HG02973 (cell line): Measurements from ENCODE around the gene POMZP3.
"Not testable (repeated sequence)": the region's sequence is repeated elsewhere in the genome, so short reads cannot be mapped to it uniquely, and the experiment has no call there.

ENCODE experiments used
- ATAC-seq: cut with Tn5 transposase; IDR thresholded peaks from one replicate; pipeline ENCODE4 v1.9.1; 2021; ENCODE audit warnings: moderate library complexity; ENCODE audit not compliant: unreplicated experiment

POMZP3 gene

DNA sequence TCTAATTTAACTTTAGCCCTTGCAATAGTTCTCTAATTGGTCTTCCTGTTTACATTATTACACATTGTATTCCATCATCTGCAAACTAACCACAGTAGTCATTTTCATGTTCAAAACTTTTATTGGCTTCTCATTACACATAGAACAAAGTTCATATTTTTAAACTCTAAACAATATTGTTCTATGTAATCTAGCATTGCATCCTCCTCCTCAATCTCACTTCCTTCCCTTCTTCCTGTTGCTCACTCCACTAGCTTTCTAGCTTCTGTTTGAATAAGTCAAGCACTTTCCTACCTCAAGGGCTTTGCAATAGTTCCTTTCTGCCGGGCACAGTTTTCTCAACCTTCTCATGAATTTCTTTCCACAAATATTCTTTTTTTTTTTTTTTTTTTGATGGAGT is 38.5 kb downstream of the POMZP3 start:
- not testable (repeated sequence) for ATAC-seq

DNA sequence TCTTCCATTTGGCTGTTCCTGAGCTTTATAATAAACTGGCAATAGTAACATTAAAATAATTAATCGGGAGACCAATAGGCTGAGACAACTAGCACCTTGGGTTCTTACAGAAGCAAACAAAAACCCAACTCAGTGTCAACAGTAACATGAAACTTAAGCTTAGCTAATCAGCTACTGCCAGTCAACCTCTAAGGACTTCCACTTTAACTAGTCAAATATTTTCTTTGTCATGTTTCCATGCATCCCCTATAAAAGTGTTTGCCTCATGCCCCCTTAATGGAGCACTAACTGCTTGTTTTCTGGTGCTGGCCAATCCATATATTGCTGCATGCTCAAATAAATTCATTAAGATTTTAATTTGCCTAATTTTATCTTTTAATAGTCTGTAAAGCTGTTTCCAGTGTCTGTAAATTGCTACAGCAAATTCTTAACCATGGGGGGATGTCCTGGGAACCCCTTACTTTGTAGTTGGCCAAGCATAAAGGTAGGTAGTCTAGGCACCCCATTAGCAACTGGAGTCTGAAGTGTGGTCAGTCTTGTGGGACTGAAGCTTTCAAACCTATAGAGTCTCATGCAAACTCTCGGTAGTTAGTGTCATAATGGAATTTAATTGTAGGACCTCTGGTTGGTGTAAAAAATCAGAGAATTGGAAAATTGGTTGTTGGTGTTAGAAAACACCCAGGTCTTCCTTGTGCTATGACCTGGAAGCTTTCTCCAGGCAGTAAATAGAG is 40.3 kb downstream of the POMZP3 start:
- ATAC-seq, result not testable (repeated sequence)

GRCh38 chr7:76583636-76584281 is 43.3 kb downstream of the POMZP3 start:
- ATAC-seq, result not testable (repeated sequence)

DNA sequence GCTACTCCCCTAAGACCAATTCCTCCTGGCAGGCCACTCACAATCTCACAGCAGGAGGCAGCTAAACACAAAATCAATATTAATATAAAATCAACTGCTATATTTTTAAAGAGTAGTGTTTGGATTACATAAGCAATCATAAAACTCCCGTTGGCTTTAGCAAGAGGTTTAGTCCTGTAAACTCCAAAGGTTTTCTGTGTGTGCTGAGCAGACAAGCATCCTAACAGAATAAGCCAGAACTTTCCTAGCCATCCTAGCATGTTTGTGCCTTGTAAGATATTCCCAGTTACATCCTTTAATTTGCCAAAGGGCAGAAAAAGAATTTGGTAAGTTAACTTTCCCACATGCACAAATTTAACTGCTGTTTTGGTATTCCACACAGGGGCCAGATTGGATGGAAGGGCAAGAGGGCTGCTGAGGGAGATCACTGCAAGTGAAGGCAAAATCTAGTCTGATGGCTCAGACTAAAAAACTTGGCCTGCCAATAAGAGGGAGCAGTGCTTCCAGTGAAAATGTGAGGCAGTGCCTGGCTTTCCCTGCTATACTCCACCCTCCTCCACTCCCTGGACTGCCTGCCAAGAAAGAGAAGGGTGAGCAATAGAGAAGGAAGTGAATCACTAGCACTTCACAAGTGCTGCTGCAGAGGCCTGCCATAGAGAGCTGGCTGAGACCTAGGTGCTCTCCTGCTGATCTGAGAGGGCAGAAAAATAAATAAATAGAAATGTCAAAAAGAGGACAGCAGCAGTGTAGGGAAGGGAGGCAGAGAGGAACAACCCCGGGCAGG is 44.0 kb downstream of the POMZP3 start:
- ATAC-seq, result not testable (repeated sequence)

GRCh38 chr7:76575919-76576655 is 51.0 kb downstream of the POMZP3 start:
- ATAC-seq, result not testable (repeated sequence)

DNA sequence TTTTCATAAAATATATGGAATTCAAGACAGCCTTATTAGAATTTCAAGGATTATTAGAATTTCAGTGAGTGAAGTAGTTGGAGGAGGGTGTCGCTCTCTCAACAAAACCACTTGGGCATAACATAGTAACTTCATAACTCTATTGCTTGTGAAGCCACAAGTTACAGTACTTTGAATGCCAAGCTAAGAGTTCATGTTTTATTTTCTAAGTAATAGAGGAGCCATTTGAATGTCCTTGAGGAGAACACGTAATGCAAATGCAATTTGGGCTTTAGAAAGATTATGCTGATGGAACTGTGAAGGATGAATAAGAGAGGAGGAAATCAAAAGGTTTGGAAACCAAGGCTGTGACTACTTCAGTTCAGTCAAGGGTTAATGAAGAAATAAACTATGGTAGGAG is 51.6 kb downstream of the POMZP3 start:
- not testable (repeated sequence) for ATAC-seq

DNA sequence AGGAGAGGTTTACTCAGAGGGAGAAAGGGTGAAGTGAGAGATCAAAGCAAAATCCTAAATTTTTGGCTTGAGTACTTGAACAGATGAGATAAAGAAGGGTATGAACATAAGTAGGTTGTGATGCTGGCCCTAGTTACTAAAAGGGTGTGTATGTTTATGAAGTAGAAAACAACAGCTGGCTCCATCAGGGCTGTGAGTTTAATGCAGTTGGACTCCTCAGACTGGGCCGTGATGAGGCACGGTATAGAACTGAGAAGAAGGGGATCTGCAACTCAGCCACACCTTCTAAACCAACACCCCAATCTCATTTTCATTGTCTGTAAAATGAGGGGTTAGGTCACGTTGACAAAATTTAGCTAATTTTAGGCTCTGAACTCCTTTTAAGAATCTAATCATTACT is 54.8 kb downstream of the POMZP3 start:
- ATAC-seq, result not testable (repeated sequence)

DNA sequence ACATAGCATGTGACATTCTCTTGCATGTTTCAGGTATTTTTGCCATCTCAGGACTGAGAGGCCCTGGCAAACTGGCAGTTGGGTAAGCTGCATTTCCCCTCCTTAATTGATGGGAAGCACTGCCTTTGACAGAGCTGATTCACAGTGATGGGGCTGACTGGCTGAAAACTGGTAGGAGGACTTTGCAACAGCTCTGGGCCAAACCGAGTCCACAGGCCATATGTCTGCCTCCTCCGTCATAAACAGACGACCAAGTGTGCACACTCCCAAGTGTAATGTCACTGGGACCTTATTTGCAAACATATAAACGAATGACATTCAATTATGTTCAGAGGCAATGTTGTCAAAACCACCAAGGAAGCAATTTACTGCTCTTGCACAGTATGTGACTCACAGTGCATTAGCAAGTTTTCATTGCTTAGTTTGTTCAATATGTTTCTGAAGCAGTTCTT is 56.7 kb downstream of the POMZP3 start:
- ATAC-seq, result not testable (repeated sequence)

DNA sequence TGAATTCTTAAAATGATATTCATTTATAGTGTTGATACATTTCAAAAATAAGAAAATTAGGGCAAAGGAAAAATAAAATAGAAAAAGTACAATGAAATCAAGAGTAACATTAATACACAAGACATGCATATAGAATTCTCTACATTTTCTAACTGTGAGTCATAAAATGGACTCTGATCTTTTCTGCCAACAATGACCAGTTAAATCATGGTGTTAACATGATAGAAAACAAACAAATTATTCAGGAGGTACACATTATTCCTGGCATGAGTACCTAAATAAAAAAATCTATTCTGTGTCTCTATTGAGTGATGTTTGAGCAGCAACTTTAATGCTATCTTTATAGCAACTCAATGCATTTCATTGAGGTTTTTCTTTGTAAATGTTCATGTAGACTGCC is 58.3 kb downstream of the POMZP3 start:
- not testable (repeated sequence) for ATAC-seq

DNA sequence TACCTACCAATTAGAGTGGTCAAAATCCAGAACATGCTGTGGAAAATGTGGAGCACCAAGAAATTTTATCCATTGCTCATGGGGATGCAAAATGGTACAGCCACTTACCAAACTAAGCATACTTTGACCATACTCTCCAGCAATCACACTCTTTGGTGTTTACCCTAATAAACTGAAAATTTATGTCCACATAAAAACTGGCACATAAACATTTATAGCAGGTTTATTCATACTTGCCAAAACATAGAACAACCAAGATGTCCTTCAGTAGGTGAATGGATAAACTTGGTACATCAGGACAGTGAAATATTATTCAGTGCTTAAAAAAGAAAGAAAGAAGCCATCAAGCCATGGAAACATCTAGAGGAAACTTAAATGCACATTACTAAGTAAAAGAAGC is 59.3 kb downstream of the POMZP3 start:
- ATAC-seq, result not testable (repeated sequence)

GRCh38 chr7:76567311-76567710 is 59.8 kb downstream of the POMZP3 start:
- ATAC-seq, result not testable (repeated sequence)

DNA sequence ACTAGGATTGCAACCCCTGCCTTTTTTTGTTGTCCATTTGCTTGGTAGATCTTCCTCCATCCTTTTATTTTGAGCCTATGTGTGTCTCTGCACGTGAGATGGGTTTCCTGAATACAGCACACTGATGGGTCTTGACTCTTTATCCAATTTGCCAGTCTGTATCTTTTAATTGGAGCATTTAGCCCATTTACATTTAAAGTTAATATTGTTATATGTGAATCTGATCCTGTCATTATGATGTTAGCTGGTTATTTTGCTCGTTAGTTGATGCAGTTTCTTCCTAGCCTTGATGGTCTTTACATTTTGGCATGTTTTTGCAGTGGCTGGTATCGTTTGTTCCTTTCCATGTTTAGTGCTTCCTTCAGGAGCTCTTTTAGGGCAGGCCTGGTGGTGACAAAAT is 62.1 kb downstream of the POMZP3 start:
- not testable (repeated sequence) for ATAC-seq

DNA sequence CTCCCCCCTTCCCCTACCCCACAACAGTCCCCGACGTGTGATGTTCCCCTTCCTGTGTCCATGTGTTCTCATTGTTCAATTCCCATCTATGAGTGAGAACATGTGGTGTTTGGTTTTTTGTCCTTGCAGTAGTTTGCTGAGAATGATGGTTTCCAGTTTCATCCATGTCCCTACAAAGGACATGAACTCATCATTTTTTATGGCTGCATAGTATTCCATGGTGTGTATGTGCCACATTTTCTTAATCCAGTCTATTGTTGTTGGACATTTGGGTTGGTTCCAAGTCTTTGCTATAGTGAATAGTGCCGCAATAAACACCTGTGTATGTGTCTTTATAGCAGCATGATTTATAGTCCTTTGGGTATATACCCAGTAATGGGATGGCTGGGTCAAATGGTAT is 65.7 kb downstream of the POMZP3 start:
- ATAC-seq, result not testable (repeated sequence)

DNA sequence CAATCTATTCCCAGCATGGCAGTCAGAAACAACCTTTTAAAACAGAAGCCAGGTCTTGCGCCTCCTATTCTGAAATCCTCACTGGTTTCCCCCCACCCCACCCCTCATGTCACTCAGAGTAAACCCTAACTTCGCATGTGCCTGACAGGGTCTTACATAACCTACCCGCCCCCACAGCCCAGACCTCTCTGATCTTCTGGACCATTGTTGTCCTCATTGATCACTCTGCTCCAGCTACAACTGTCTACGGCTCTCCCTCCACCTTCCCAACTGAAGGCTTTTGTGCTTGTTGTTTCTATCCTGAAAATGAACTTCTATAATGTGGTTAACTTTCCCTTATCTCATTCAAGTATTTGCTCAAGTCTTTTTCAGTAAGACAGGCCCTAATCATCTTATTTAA is 66.9 kb downstream of the POMZP3 start:
- not testable (repeated sequence) for ATAC-seq
